H1 (cell line): ENCODE data around the gene TP53RK. TPM values are rescaled to one million over a fixed set of nuclear protein-coding genes. Genes with fewer than 3 reads are reported as not detected.

Experiments used
- CTCF ChIA-PET: fragments of 300-600 bp; sonication (Branson Sonifier 250); formaldehyde crosslinking; loops from one replicate; lab custom pipeline; 2021; ENCODE audit not compliant: partially characterized antibody; lab: Charles Lee
- POLR2A ChIA-PET: fragments of 300-600 bp; sonication (Branson Sonifier 250); formaldehyde crosslinking; loops from one replicate; lab custom pipeline; 2021; ENCODE audit warnings: inconsistent platforms; ENCODE audit not compliant: partially characterized antibody; lab: Charles Lee
- DNase-seq, 2 experiments: peaks; one replicate each; pipeline versions ENCODE4 v3.0.0 to v3.0.0-alpha.2; 2010 to 2022; ENCODE audit warnings: low spot score in 2 of 2, low read depth in 1 of 2, mixed read lengths in 1 of 2
- FAIRE-seq: peaks from 2 replicates; lab custom pipeline; 2011; peaks lifted over from hg19 to GRCh38; lab: Jason Lieb, UNC
- H2AFZ ChIP-seq: 2 replicates; pipeline ENCODE4 v1.8.1; 2012; ENCODE audit warnings: low read length, inconsistent platforms
- H2AK5ac ChIP-seq: 2 replicates; pipeline ENCODE4 v1.6.1; 2013; ENCODE audit warnings: low read depth, low read length
- H2BK120ac ChIP-seq: replicated peaks from 2 replicates; pipeline ENCODE3; 2013; ENCODE audit warnings: low read depth, low read length, inconsistent platforms
- H2BK12ac ChIP-seq: 2 replicates; pipeline ENCODE4 v1.6.1; 2013; ENCODE audit warnings: low read depth, low read length
- H2BK15ac ChIP-seq: 2 replicates; pipeline ENCODE4 v1.6.1; 2013; ENCODE audit warnings: low read length
- H2BK20ac ChIP-seq: 2 replicates; pipeline ENCODE4 v1.6.1; 2013; ENCODE audit warnings: low read length
- H2BK5ac ChIP-seq: 2 replicates; pipeline ENCODE4 v1.6.1; 2013; ENCODE audit warnings: low read depth, low read length
- H3K14ac ChIP-seq: 2 replicates; pipeline ENCODE4 v1.6.1; 2013; ENCODE audit warnings: inconsistent platforms; ENCODE audit not compliant: insufficient read length
- H3K18ac ChIP-seq: 2 replicates; pipeline ENCODE4 v1.6.1; 2013; ENCODE audit warnings: low read length; ENCODE audit errors: extremely low read depth
- H3K23ac ChIP-seq: 2 replicates; pipeline ENCODE4 v1.6.1; 2013; ENCODE audit warnings: inconsistent platforms; ENCODE audit not compliant: insufficient read length
- H3K23me2 ChIP-seq: 2 replicates; pipeline ENCODE4 v1.6.1; 2013; ENCODE audit warnings: low read depth, low read length
- H3K27ac ChIP-seq: 2 replicates; pipeline ENCODE4 v1.6.1; 2011; ENCODE audit warnings: low read depth, low read length, inconsistent platforms
- H3K27me3 ChIP-seq, 4 experiments: replicated peaks in 1 of 4; 1 replicate in 1 of 4; 2 replicates in 3 of 4; pipeline versions ENCODE4 v1.6.1 to v1.8.1; 2011 to 2013; ENCODE audit warnings: low read length in 3 of 4, mild to moderate bottlenecking in 3 of 4, inconsistent platforms in 2 of 4, mixed read lengths in 2 of 4, moderate library complexity in 1 of 4; ENCODE audit not compliant: control insufficient read depth in 3 of 4, insufficient read depth in 3 of 4; ENCODE audit errors: extremely low read depth in 1 of 4
- H3K36me3 ChIP-seq, 4 experiments: 2 replicates each; pipeline versions ENCODE4 v1.6.1 to v1.8.1; 2011 to 2013; ENCODE audit warnings: mild to moderate bottlenecking in 4 of 4, low read length in 3 of 4, moderate library complexity in 2 of 4, control low read depth in 1 of 4, inconsistent platforms in 1 of 4; ENCODE audit not compliant: insufficient read depth in 4 of 4, control insufficient read depth in 2 of 4
- H3K4ac ChIP-seq: replicated peaks from 2 replicates; pipeline ENCODE3; 2013; ENCODE audit warnings: low read length, low read depth, mixed read lengths, inconsistent platforms; ENCODE audit not compliant: insufficient read length
- H3K4me1 ChIP-seq, 4 experiments: replicated peaks in 1 of 4; 1 replicate in 1 of 4; 2 replicates in 3 of 4; pipeline versions ENCODE4 v1.6.1 to v1.8.1; 2011 to 2013; ENCODE audit warnings: low read length in 3 of 4, inconsistent platforms in 2 of 4, mixed read lengths in 1 of 4; ENCODE audit not compliant: insufficient read depth in 4 of 4, control insufficient read depth in 3 of 4
- H3K4me2 ChIP-seq, 2 experiments: 2 replicates each; pipeline versions ENCODE4 v1.6.1 to v1.8.1; 2011 to 2013; ENCODE audit warnings: low read depth in 2 of 2, low read length in 2 of 2, control low read depth in 1 of 2, inconsistent platforms in 1 of 2, mild to moderate bottlenecking in 1 of 2; ENCODE audit not compliant: insufficient read depth in 1 of 2
- H3K4me3 ChIP-seq, 4 experiments: fragments of 200-600, 300-600 bp in 1 of 4; sonication (generic), shearing (Covaris generic), sonication (Bioruptor Twin) in 1 of 4; 2 replicates each; pipeline versions ENCODE4 v1.5.1 to v1.8.1; 2011 to 2016; ENCODE audit warnings: low read length in 4 of 4, low read depth in 3 of 4, control low read depth in 2 of 4, inconsistent platforms in 2 of 4, mild to moderate bottlenecking in 2 of 4, mixed read lengths in 1 of 4, moderate library complexity in 1 of 4; ENCODE audit not compliant: insufficient read depth in 2 of 4; ENCODE audit errors: extremely low read depth in 1 of 4
- H3K56ac ChIP-seq: replicated peaks from 2 replicates; pipeline ENCODE3; 2013; ENCODE audit warnings: low read depth, mild to moderate bottlenecking, mixed read lengths, low read length, inconsistent platforms; ENCODE audit not compliant: insufficient read length
- H3K79me1 ChIP-seq: 2 replicates; pipeline ENCODE4 v1.6.1; 2013; ENCODE audit warnings: low read depth, low read length, control low read depth
- H3K79me2 ChIP-seq, 2 experiments: 2 replicates each; pipeline versions ENCODE4 v1.6.1 to v1.8.1; 2012 to 2013; ENCODE audit warnings: low read length in 2 of 2, mild to moderate bottlenecking in 2 of 2, inconsistent platforms in 1 of 2; ENCODE audit not compliant: insufficient read depth in 2 of 2, control insufficient read depth in 1 of 2
- H3K9ac ChIP-seq, 4 experiments: replicated peaks in 1 of 4; 1 replicate in 1 of 4; 2 replicates in 3 of 4; pipeline versions ENCODE4 v1.6.1 to v1.8.1; 2011 to 2013; ENCODE audit warnings: low read depth in 3 of 4, low read length in 3 of 4, control low read depth in 2 of 4, mild to moderate bottlenecking in 2 of 4, moderate library complexity in 2 of 4, inconsistent platforms in 1 of 4; ENCODE audit errors: extremely low read depth in 1 of 4
- H3K9me3 ChIP-seq, 2 experiments: 2 replicates each; pipeline versions ENCODE4 v1.6.1 to v1.8.1; 2012 to 2013; ENCODE audit warnings: mild to moderate bottlenecking in 2 of 2, moderate library complexity in 2 of 2, control low read depth in 1 of 2, inconsistent platforms in 1 of 2, low read depth in 1 of 2, low read length in 1 of 2, mixed read lengths in 1 of 2; ENCODE audit not compliant: insufficient read depth in 2 of 2
- H4K20me1 ChIP-seq, 2 experiments: replicated peaks in 1 of 2; 2 replicates each; pipeline versions ENCODE3 to v1.8.1; 2011 to 2013; ENCODE audit warnings: inconsistent platforms in 2 of 2, low read length in 2 of 2, mild to moderate bottlenecking in 1 of 2; ENCODE audit not compliant: insufficient read depth in 2 of 2, control insufficient read depth in 1 of 2
- H4K5ac ChIP-seq: 2 replicates; pipeline ENCODE4 v1.6.1; 2013; ENCODE audit warnings: low read length, low read depth, mixed read lengths, inconsistent platforms; ENCODE audit not compliant: insufficient read length
- H4K8ac ChIP-seq: 2 replicates; pipeline ENCODE4 v1.8.0; 2013; ENCODE audit warnings: mild to moderate bottlenecking, moderate library complexity, low read length, inconsistent platforms; ENCODE audit not compliant: insufficient read depth; ENCODE audit errors: extremely low read depth
- H4K91ac ChIP-seq: replicated peaks from 2 replicates; pipeline ENCODE3; 2013; ENCODE audit warnings: low read length, mixed read lengths, inconsistent platforms; ENCODE audit not compliant: insufficient read length
- BRCA1 ChIP-seq: IDR thresholded peaks from 2 replicates; pipeline ENCODE4 v1.6.1; 2012; ENCODE audit warnings: low read depth, low read length, improper control_type of control experiment
- CTBP2 ChIP-seq: IDR thresholded peaks from 2 replicates; pipeline ENCODE4 v1.7.0; 2011; ENCODE audit warnings: borderline replicate concordance, mild to moderate bottlenecking, moderate library complexity, mixed read lengths, low read length; ENCODE audit not compliant: insufficient read depth, insufficient read length
- GABPA ChIP-seq: IDR thresholded peaks from 2 replicates; pipeline ENCODE4 v1.6.1; 2011; ENCODE audit warnings: mild to moderate bottlenecking, low read length, moderate library complexity, borderline replicate concordance; ENCODE audit not compliant: insufficient read depth
- HDAC2 ChIP-seq, 2 experiments: fragments of 300-600 bp in 1 of 2; sonication (generic) in 1 of 2; IDR thresholded peaks; 2 replicates each; pipeline ENCODE4 v1.6.1; 2011 to 2012; ENCODE audit warnings: low read depth in 2 of 2, low read length in 2 of 2, mild to moderate bottlenecking in 2 of 2, moderate library complexity in 2 of 2, borderline replicate concordance in 1 of 2, inconsistent platforms in 1 of 2
- HDAC6 ChIP-seq: IDR thresholded peaks from one replicate; pipeline ENCODE4 v1.7.1; 2012; ENCODE audit warnings: low read depth, mild to moderate bottlenecking, inconsistent platforms, low read length, moderate library complexity
- KDM1A ChIP-seq: fragments of 200-600, 300-600 bp; sonication (generic); IDR thresholded peaks from 2 replicates; pipeline ENCODE4 v1.7.1; 2016; ENCODE audit warnings: mild to moderate bottlenecking, low read length, borderline replicate concordance
- KDM4A ChIP-seq: IDR thresholded peaks from one replicate; pipeline ENCODE4 v1.7.1; 2012; ENCODE audit warnings: low read depth, mild to moderate bottlenecking, moderate library complexity, low read length, inconsistent platforms; ENCODE audit not compliant: severe bottlenecking
- SIN3A ChIP-seq, 2 experiments: IDR thresholded peaks in 1 of 2; conservative IDR thresholded peaks in 1 of 2; 2 replicates each; pipeline ENCODE4 v1.6.1; 2011 to 2012; ENCODE audit warnings: low read length in 2 of 2, improper control_type of control experiment in 1 of 2, low read depth in 1 of 2, mild to moderate bottlenecking in 1 of 2
- SIX5 ChIP-seq: IDR thresholded peaks from 2 replicates; pipeline ENCODE4 v1.6.1; 2011; ENCODE audit warnings: mild to moderate bottlenecking, low read depth, low read length
- SP1 ChIP-seq: IDR thresholded peaks from 2 replicates; pipeline ENCODE4 v1.6.1; 2011; ENCODE audit warnings: low read depth, low read length
- SRF ChIP-seq: IDR thresholded peaks from 2 replicates; pipeline ENCODE4 v1.6.1; 2011; ENCODE audit warnings: mild to moderate bottlenecking, low read depth, low read length, moderate library complexity
- WGBS, 2 experiments: shearing (Covaris generic) in 1 of 2; methylation state at CpG; one replicate each; pipeline versions ENCODE4 v1.1.6 to v1.1.7; 2013 to 2015; ENCODE audit warnings: low lambda C conversion rate in 2 of 2, mixed read lengths in 2 of 2, inconsistent platforms in 1 of 2, low coverage in 1 of 2, missing lambda C conversion rate in 1 of 2; ENCODE audit not compliant: insufficient replicate concordance in 2 of 2, insufficient coverage in 1 of 2, insufficient read length in 1 of 2; ENCODE audit errors: extremely low coverage in 1 of 2, missing lambda C conversion rate in 1 of 2; 5-methylcytosine and 5-hydroxymethylcytosine counted together
- polyA plus RNA-seq, 7 experiments: library from polyadenylated mRNA; depleted of rRNA in 3 of 7; stranded (reverse) in 5 of 7; unstranded in 2 of 7; fragments of >200 nt in 5 of 7; fragments of 200-250 nt in 2 of 7; gene quantifications; 1 replicate in 5 of 7; 2 replicates in 1 of 7; 4 replicates in 1 of 7; pipeline versions ENCODE4 v1.2.1 to v1.2.3, GENCODE V29; 2011 to 2013; ENCODE audit warnings: missing spikeins in 2 of 7, mixed read lengths in 2 of 7
- total RNA-seq: library from RNA; stranded (reverse); fragmentation: NEBNext Ultra II Directional; extraction: Animal tissue kit (Norgen Biotek cat#: 25700); gene quantifications from 2 replicates; pipeline ENCODE4 v1.2.1, GENCODE V29; 2021
- TF ChIP-seq, protein P1 (sequence below): IDR thresholded peaks from 2 replicates; pipeline ENCODE4 v1.6.1; 2012; ENCODE audit warnings: inconsistent platforms

TP53RK gene
- total and polyA plus RNA-seq, 2 of the 8 experiments (the other 6 are each of a cell fraction or from before 2014, with no cell fraction given), result 8.5 to 16.3 TPM

DNA sequence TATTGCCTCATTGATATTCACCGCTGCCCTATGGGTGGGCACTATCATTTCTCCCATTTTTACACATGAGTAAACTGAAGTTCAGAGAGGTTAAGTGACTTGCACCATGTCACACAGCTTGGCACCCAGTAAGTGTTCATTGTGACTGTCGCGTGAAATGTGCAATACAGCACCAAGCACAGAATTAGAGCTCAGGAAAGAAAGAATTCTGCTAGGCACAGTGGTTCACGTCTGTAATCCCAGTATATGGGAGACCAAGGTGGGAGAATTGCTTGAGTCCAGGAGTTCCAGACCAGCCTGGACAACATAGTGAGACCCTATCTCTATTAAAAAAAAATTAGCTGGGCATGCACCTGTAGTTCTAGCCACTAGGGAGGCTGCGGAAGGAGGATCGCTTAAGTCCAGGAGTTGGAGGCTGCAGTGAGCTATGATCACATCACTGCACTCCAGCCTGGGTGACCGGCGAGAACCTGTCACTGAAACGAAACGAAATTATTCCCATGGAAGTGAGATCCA lies 38.6 kb downstream of the TP53RK start:
- ChIA-PET CTCF (interaction anchor here (0.6 to 2.1 kb wide), 13 partner anchors 8 to 170 kb away, joined by 3 to 6 read pairs (median 3); no protein-coding TSS in a partner anchor), POLR2A (interaction anchor here (0.6 to 2.0 kb wide), 9 partner anchors 11 to 137 kb away, joined by 3 to 5 read pairs (median 4); partner anchors contain the start of gene ZNF334)
- peak overlapping the region; percentile 10 for H4K91ac ChIP-seq
- H3K4me3 ChIP-seq, result peak overlapping the region in 3 of 4 experiments; percentile 38 to 57 (median 45); a peak in 6 of 8 replicates
- peaks cover 0 to 7% (median 1%) of the 10 kb centered on the region in 4 experiments; a peak in 3 of 7 replicates for H3K4me1 ChIP-seq
- peaks cover 0 to 5% of the 10 kb centered on the region in 2 experiments for H4K20me1 ChIP-seq
- H2BK20ac ChIP-seq, result no peak overlapping the region
- H2BK120ac ChIP-seq, result no peak overlapping the region
- peak overlapping the region; percentile 60; the same call in 1 of the 2 replicates for H2BK12ac ChIP-seq
- H3K23ac ChIP-seq, result no peak overlapping the region
- H2AK5ac ChIP-seq, result no peak overlapping the region
- H4K5ac ChIP-seq, result no peak overlapping the region
- peaks cover 7% of the 10 kb centered on the region for H3K23me2 ChIP-seq
- H3K14ac ChIP-seq, result no peak overlapping the region
- peak overlapping the region; percentile 60 to 93 for H3K4me2 ChIP-seq
- H3K56ac ChIP-seq, result no peak overlapping the region
- H3K79me1 ChIP-seq, result no peaks in the 10 kb centered on the region; the same call in 1 of the 2 replicates
- no peak overlapping the region for H2BK15ac ChIP-seq
- H3K79me2 ChIP-seq, result no peaks in the 10 kb centered on the region
- H3K36me3 ChIP-seq, result no peaks in the 10 kb centered on the region
- H2AFZ ChIP-seq, result no peak overlapping the region
- H3K27ac ChIP-seq, result no peak overlapping the region
- no peak overlapping the region for H2BK5ac ChIP-seq
- FAIRE-seq (no peak), DNase-seq (no peak)
- no peak overlapping the region for H3K9ac ChIP-seq
- H3K18ac ChIP-seq, result no peak overlapping the region
- no peaks in the 10 kb centered on the region for H3K9me3 ChIP-seq
- H3K27me3 ChIP-seq, result peaks cover 0 to 25% (median 15%) of the 10 kb centered on the region in 4 experiments; a peak in 5 of 7 replicates
- WGBS, 2 experiments, result 87% methylated on average over 10 of the region's 10 CpGs; no CpG with 5 or more reads in 1 of the 2 experiments
- H3K4ac ChIP-seq, result no peak overlapping the region
- H4K8ac ChIP-seq, result peak overlapping the region; percentile 82; the same call in 1 of the 2 replicates
- TF ChIP-seq HDAC6, result no peak
- TF ChIP-seq SIN3A (conservative IDR thresholded peaks at IDR 0.05 in 1 of 2, IDR thresholded peaks at IDR 0.05 in 1 of 2; ENCODE audit: low read depth in 1 of 2, low read length in 2 of 2), result no peak
- TF ChIP-seq GABPA, result no peak
- TF ChIP-seq SRF, result no peak
- TF ChIP-seq, protein P1, sequence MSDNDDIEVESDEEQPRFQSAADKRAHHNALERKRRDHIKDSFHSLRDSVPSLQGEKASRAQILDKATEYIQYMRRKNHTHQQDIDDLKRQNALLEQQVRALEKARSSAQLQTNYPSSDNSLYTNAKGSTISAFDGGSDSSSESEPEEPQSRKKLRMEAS, result no peak
- peak; percentile 76 for TF ChIP-seq KDM1A
- no peak for TF ChIP-seq KDM4A
- 0 out of 4 replicates have a peak, but pooled peaks of 1 of the 2 experiments have one; percentile 50 for TF ChIP-seq HDAC2 (IDR thresholded peaks at IDR 0.05; ENCODE audit: borderline replicate concordance in 1 of 2, low read depth in 2 of 2, low read length in 2 of 2)
- no peak for TF ChIP-seq SP1
- no peak for TF ChIP-seq SIX5
- TF ChIP-seq BRCA1, result no peak
- no peak for TF ChIP-seq CTBP2
